ENCODE measurements around the gene UBE2J2. TPM values are rescaled to one million over a fixed set of nuclear protein-coding genes. Genes with fewer than 3 reads are reported as not detected.
A peak's percentile ranks its signal among the peaks of the same experiment; 100 is the strongest.

The UBE2J2 gene
- total and polyA plus RNA-seq, 2 of the 4 experiments (the other 2 are of a cell fraction) = 20.6 to 67.5 TPM

DNA sequence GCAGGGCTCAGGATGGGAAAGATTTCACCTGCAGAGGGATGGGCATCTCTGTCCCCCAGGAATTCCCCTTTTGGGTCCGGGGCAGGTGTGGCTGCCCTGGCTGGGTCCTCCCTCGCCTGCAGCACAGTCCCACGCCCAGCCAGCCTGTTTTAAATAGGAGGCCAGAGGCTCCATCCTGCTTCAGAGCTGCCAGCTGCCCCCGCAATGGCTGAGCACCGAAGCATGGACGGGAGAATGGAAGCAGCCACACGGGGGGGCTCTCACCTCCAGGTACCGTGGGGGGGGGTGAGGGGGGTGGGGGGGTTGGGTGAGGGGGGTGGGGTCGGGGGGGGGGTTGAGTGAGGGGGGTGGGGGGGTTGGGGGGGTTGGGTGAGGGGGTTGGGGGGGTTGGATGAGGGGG lies 10.2 kb upstream of the UBE2J2 start:
- Histone ChIP-seq H2AFZ (replicated peaks; ENCODE audit: low read length, poor library complexity) (no peak overlapping the region), H3K14ac (replicated peaks; ENCODE audit: low read depth, low read length) (no peak overlapping the region), H3K79me1 (ENCODE audit: low read depth in 1 of 2, low read length in 2 of 2) (no peaks in the 10 kb centered on the region), H2BK15ac (ENCODE audit: low read depth, low read length) (no peak overlapping the region), H4K91ac (ENCODE audit: insufficient read depth, low read depth, low read length) (no peak overlapping the region), H3K9me1 (ENCODE audit: insufficient read depth, low read length) (peaks cover 4% of the 10 kb centered on the region; the same call in 1 of the 2 replicates), H2AK5ac (ENCODE audit: low read depth, low read length) (no peak overlapping the region), H4K8ac (ENCODE audit: low read depth in 2 of 2, low read length in 2 of 2) (no peak overlapping the region), H3K9ac (ENCODE audit: low read depth, low read length) (no peak overlapping the region), H3K4me3 (ENCODE audit: insufficient read depth, low read depth, low read length) (no peak overlapping the region), H3K23ac (ENCODE audit: low read depth, low read length) (no peak overlapping the region), H3K36me3 (ENCODE audit: control insufficient read depth, insufficient read depth, low read length) (no peaks in the 10 kb centered on the region), H3K9me3 (ENCODE audit: control insufficient read depth, insufficient read depth, low read length) (no peaks in the 10 kb centered on the region), H4K20me1 (ENCODE audit: insufficient read depth, low read length) (no peaks in the 10 kb centered on the region; the same call in 1 of the 2 replicates), H3K56ac (ENCODE audit: extremely low read depth, insufficient read depth, low read length) (no peak overlapping the region), H3K27me3 (ENCODE audit: control insufficient read depth, insufficient read depth, low read length) (no peaks in the 10 kb centered on the region), H3K27ac (ENCODE audit: insufficient read depth, low read length) (no peak overlapping the region), H3K18ac (ENCODE audit: low read depth, low read length) (no peak overlapping the region), H3K4me1 (ENCODE audit: control insufficient read depth, insufficient read depth, low read length) (peaks cover 6% of the 10 kb centered on the region; the same call in 1 of the 2 replicates), H2AK9ac (replicated peaks; ENCODE audit: low read depth, low read length, poor library complexity) (peak overlapping the region; percentile 61), H3K4ac (ENCODE audit: low read depth, low read length) (no peak overlapping the region), H2BK5ac (ENCODE audit: low read depth, low read length, poor library complexity, severe bottlenecking) (no peak overlapping the region), H2BK120ac (ENCODE audit: low read depth, low read length) (no peak overlapping the region), H2BK20ac (ENCODE audit: low read depth, low read length) (no peak overlapping the region), H3K4me2 (ENCODE audit: low read depth, low read length) (no peak overlapping the region), H4K5ac (ENCODE audit: low read depth, low read length) (no peak overlapping the region)
- DNase-seq (no peak), ATAC-seq (ENCODE audit: low read depth) (no peak)
- POLR2A ChIA-PET (ENCODE audit: unreplicated experiment) = no interaction called here
- WGBS, 2 experiments (ENCODE audit: extremely low coverage in 2 of 2, insufficient read length in 1 of 2) = 14% methylated on average over 1 of the region's 9 CpGs; no CpG with 5 or more reads in 1 of the 2 experiments
- CTCF ChIA-PET = no interaction called here
- dilution Hi-C loops (cut with HindIII; ENCODE audit: low sequenced_read_pairs, unreplicated experiment) = no loop called here
- intact Hi-C loops (cut with micrococcal nuclease) = no loop called here
- BruUV-seq (replicated peaks) = no TSS peak
- in situ Hi-C loops (cut with MboI; ENCODE audit: low sequenced_read_pairs) = no loop called here
- TF ChIP-seq, protein P1, sequence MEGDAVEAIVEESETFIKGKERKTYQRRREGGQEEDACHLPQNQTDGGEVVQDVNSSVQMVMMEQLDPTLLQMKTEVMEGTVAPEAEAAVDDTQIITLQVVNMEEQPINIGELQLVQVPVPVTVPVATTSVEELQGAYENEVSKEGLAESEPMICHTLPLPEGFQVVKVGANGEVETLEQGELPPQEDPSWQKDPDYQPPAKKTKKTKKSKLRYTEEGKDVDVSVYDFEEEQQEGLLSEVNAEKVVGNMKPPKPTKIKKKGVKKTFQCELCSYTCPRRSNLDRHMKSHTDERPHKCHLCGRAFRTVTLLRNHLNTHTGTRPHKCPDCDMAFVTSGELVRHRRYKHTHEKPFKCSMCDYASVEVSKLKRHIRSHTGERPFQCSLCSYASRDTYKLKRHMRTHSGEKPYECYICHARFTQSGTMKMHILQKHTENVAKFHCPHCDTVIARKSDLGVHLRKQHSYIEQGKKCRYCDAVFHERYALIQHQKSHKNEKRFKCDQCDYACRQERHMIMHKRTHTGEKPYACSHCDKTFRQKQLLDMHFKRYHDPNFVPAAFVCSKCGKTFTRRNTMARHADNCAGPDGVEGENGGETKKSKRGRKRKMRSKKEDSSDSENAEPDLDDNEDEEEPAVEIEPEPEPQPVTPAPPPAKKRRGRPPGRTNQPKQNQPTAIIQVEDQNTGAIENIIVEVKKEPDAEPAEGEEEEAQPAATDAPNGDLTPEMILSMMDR (conservative IDR thresholded peaks at IDR 0.05; ENCODE audit: low read depth, low read length) = peak; percentile 11; the same call in 1 of the 2 replicates
- TF ChIP-seq NFE2L2 (IDR thresholded peaks at IDR 0.05; ENCODE audit: low read depth, low read length) = no peak

All from IMR-90 (cell line).